ENCODE results near the gene FNIP2.

GRCh38 chr4:158769175-158769921, 522 bp downstream of the FNIP2 start:
- TF ChIP-seq EZH2 (IDR thresholded peaks at IDR 0.05; ENCODE audit: insufficient read depth, poor library complexity, severe bottlenecking) (no peak), EZH2phosphoT487 (IDR thresholded peaks at IDR 0.05; ENCODE audit: insufficient read depth, low read depth) (no peak)
